Nucleus accumbens (tissue), 56 donors: Measurements from ENCODE around the gene SYT13.
A peak's percentile ranks its signal among the peaks of the same experiment; 100 is the strongest.

Experiments used
- DNase-seq, 56 donors: peaks; one replicate each; lab custom pipeline; 2025; lab: John Stamatoyannopoulos, UW

Gene SYT13

DNA sequence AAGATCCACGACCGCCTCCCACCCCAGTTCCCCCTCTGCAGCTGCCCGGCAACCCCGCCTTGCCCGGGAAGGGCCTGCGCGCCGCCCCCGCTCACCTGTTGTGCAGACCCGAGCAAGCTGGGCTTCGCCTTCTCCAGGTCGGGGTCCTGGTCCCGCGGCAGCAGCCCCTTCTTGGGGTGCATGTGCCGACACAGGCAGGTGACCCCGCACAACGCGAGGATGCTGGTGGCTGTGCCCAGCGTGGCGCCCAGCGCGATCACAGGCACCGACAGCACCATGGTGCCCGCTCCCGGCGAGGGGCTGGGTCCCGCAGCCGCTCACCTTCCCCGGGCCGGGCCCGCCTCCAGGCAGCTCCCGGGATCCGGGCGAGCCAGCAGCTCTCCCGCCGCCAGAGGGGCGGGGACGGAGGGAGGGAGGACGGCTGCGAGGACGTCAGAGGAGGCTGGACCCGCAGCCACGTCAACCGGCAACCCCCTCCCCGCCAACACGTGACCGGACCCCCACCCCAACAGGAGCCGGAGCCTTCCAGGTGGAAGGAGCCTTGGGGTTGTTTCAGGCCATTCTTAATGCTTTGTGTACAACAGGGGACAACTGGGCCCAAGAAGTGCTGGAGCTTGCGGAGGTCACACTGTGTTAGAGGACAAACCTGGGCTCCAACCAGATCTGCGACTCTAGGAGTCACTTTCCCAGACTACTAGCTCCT, at the start of gene SYT13:
TSS of gene SYT13 (minus strand) at position 412 of the 703 bp plus-strand sequence. CDS start at position 278, 134 bp downstream.
- peak in 20 of 56 donors; percentile 6 to 80 (median 12) for DNase-seq

GRCh38 chr11:45335434-45335833, 49.3 kb upstream of the SYT13 start:
- DNase-seq, result no peak

- DNase-seq, result no peak
Observed at GRCh38 chr11:45334836-45335235, 48.7 kb upstream of the SYT13 start.

- no peak for DNase-seq
Observed at GRCh38 chr11:45334410-45334809, 48.3 kb upstream of the SYT13 start.

DNA sequence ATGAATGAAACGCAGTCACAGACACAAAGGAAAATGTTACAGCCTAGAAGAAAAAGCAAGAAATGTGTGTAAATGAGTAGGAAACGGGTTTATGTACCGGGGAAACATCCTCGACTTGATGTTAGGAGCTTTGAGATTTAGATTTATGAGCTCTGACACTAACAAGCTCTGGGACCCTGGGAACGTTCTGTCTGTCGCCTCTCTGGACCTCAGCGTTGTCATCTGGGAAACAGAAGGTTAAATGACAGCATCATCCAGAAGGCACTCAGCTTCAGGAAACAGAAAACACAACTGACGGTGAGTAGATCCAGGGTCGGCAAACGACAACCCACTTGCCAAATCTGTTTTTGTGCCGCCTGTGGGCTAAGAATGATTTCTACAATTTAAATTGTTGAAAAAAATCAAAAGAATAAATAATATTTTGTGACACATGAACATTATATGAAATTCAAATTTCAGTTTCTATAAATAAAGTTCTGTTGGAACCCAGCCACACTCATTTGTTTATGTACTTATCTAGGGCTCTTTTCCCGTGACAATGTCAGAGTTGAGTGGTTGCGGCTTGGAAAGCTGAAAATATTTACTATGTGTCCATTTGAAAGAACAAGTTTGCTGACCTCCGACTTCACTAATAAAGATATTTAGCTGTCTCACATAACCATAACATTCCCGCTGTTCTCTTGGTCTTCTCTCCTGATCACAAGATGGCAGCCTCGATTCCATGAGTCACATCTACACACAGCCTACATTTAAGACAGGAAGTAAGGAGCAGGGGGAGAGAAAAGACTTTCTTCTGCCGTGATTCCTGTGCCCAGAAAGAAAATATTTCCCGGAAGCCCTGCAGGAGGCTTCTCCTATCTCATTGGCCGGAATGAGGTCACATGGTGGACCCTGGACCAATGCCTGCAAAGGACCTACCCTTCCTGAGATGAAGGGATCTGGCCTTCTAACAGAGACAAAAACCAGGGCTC, 47.1 kb upstream of the SYT13 start:
- no peak for DNase-seq

DNA sequence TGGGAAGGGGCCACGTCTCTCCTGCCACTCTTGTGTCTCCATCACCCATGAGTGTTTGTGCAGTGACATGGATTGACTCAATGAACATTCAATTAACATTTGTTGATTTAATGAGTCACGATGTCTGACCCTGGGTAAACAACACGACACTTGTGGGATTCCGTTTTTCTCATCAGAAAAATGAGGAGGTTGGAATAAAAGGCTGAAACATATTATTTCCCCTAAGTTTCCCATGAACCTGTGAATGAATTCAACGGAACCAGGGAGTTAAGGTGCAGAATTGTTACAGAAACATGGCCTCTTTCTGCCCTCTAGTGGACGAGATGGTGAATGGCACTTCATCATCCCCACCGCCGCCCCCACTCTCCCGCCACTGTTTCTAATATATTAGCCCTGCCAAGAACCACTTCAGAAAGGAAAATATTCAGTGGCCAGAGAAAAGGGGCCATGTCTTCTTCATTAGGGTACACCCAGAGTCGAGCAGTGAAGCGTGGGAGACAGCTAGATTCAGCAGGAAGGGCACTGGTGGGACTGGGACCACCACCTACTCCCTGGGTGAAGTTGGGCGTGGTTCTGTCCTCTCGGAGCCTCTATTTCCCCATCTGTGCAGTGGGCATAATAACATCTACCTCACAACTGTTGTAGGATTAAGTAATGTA, 46.3 kb upstream of the SYT13 start:
- DNase-seq, result peak in 10 of 56 donors; percentile 3 to 46 (median 10)

DNA sequence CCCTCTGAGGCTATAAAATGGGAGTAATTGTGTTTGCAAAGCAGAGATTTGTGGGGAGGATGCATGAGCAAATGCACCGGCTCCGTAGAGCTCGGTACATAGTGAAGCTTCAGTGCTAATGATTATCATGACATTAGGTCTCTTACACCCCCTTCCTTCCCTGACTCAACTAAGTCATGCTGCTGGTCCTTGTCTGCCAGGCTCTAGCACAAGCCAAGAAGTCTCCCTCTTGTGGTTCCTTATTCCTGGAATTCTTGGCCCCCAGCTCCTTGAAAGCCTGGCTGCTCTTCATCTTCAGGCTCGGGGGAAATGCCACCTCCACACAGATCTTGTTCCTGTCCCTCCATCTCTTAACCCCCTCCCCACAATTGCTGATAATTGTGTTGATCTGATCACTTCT, 45.7 kb upstream of the SYT13 start:
- no peak for DNase-seq

DNA sequence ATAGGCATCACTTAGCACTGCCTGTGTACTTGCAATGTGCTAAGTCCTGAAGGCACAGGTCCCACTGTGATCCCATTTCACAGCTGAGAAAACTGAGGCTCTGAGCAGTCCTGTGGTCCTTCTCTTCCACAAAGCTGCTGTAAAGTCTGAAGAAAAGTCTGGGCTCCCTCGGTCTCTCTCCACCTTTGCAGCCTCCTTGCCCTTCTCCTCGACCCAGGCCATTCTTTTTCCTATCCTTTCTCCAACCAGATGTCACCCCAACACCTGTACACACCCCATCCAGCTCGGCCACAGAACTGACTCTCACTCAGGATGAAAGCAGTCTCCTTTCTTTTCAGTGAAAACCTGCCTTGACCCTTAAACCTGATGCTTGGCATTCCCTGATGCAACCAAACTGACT, 42.6 kb upstream of the SYT13 start:
- DNase-seq, result no peak

DNA sequence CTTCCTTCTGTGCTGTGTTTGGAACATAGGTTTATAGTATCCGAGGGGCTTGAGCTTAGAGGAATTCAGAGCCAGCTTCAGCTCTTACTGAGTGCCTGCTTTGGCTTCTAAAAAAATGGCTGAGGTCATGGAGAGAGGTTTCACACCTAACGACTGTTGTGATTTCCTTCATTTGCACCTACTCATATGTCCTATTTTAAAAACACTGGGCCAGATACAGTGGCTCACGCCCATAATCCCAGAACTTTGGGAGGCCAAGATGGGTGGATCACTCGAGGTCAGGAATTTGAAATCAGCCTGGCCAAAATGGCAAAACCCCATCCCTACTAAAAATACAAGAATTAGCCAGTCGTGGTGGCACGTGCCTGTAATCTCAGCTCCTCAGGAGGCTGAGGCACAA, 38.3 kb upstream of the SYT13 start:
- DNase-seq, result no peak

DNA sequence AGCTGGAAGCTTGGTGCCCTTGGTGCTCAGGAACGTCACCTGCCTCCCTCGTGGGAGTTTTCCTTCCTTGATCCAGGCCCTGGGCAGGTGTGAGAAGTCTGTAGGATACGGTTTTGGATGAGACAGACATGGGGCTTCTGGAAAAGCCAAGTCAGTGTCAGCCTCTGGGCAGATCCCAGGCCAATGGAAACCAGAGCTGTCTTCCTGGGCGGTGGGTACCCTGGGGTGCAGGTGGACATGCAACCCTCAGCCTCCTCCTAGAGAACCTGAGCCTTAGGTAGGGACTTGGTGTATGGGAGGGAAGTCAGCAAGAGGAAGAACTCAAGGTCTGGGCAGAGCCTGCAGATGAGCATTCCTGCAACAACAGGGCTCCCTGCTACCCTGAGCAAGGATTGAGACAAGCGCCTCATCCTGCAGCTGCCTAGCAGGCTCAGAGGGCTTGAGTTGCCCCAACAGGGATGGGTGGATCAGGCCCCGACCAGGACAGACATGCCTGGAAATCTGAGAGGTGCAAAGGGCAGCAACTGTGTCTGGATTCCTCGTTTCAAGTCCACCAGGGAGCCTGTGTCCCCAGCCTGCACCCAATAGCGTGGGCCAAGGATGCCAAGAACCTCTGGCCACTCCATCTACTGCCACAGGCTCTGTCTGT, 37.6 kb upstream of the SYT13 start:
- DNase-seq, result no peak

DNA sequence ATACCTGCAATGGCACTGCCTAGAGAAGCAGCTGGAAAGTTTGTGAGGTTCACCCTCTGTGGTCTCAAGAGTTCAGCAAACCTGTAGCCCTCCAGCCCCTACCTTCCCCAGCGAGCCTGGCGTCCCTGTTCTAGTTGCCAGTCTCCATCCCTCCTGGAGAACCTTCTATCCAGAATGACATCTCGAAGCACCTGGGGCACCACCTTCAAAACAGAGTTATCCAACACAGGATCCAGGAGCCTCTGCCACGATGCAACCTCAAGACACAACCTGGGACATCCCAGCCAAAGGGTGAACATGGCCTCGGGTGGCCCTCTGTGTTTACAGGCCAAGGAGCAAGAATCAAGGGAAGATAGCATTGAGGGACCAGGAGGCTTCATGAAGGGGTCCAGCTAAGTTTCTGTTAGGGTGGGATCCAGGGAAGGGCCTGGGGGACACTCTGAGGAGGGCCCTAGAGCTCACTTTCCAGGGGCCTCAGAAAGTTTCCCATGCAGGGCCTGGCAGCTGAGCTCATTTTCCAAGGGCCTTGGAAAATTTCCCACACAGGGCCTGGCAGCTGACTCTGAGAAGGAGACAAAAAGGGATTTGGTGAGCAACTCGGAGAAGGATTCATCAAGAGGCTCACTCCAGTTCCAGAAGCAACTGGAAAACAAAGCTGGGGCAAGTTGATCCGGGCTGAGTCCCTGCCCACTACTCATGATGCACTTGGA, 36.9 kb upstream of the SYT13 start:
- peak in 7 of 56 donors; percentile 5 to 28 (median 18) for DNase-seq

- no peak for DNase-seq
Observed at GRCh38 chr11:45322111-45322705, 36.1 kb upstream of the SYT13 start.

GRCh38 chr11:45321669-45322068, 35.5 kb upstream of the SYT13 start:
- no peak for DNase-seq

DNA sequence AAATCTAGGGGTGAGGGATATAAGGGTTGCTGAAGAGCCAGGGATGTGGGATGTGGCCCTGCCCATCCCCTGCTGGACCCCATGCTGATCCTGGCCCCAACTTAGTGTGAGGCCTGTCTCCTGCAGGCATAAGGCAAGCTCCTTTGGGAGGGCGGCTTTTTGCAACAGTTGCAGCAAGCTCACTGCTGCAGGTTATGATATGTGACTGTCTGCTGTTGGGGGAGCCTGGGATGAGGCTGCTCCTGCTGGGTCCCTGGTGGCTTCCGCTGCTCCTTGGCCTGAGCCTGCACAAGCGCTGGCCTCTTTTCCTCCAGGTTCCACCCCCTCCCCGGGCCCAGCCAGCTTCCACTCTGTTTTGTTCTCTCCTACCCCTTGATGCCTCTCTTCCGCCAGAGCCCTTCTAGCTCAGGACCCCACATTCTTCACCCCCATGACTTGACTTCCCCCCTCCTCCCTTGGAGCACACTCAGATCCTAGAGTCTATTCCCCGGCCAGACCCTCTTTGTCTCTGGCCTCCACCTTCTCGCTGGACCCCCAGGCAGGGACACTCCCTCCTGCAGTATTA, 35.0 kb upstream of the SYT13 start:
- no peak for DNase-seq

DNA sequence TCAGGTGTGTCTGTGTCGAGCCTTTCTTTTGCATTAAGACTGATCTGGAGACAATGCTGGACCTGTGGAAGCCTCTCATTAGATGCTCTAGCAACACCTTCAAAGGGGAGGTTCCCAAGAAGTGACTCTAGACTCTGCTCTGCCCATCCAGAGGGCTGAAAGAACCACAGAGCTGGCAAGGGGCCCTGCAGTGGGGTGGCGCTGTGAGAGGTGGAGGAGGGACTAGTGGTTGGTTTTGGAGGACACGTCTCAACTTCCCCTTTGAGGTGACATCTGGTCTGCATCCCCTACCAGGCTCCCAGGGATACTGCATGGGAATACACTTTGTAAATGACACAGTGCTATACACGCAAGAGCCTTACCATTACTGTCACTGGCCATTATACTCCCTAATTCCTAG, 34.2 kb upstream of the SYT13 start:
- DNase-seq, result no peak

DNA sequence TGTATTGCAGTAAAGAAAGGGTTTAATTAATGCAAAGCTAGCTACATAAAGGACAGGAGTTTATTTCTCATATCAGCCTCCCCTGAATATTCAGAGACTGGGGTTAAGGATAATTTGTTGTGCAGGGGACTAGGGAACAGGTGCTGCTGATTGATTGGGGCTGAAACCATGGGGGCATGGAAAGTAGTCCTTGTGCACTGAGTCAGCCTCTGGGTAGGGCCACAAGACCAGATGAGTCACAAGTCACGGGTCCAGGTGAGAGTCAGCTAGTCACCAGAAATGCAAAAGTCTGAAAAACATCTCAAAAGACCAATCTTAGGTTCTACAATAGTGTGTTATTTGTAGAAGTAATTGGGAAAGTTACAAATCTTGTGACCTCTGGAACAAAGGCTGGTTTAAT, 32.9 kb upstream of the SYT13 start:
- DNase-seq, result no peak

- no peak for DNase-seq
Observed at GRCh38 chr11:45318516-45318915, 32.4 kb upstream of the SYT13 start.

DNA sequence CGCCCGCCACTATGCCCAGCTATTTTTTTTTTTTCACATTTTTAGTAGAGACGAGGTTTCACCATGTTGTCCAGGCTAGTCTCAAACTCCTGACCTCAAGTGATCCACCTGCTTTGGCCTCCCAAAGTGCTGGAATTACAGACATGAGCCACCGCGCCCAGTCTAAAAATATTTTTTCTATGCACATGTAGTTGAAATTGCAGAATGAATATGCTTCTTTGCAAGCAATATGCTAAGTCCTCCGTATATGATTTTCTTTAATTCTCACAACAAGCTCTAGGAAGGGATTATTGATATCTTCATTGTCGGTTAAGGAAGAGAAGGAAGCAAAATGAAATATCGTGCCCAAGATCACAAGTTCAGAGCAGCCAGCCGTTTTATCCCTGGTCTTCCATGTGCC, 30.1 kb upstream of the SYT13 start:
- no peak for DNase-seq

DNA sequence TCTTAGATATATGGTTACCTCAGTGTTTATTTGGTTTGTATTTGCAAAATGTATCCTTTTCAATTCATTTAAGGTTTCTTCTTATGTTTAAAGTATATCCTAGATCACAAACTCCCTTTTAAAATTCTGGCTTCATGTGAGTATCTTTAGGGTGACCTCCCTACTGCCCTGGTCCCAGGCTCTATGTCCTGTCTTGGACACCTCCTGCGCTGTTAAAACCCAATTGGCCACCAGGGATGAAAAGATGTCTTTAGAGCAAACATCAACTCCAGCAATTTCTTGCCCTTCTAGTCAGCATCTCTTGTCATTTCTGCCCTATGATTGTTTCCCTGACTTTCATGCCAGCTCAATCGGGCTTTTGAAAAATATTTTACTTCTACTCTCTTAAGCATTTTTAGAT, 28.8 kb upstream of the SYT13 start:
- DNase-seq, result no peak
